SU-DHL-6 (cell line): ENCODE results near the gene TRPM1.

Experiments used
- H2AFZ ChIP-seq: fragments of 200-600 bp; sonication (generic); 2 replicates; pipeline ENCODE4 v1.6.1; 2014; ENCODE audit warnings: low read depth, mild to moderate bottlenecking, moderate library complexity, mixed read lengths, antibody characterized with exemption, low read length; ENCODE audit not compliant: severe bottlenecking
- H3F3A ChIP-seq: fragments of 200-600 bp; shearing (Covaris generic); 2 replicates; pipeline ENCODE4 v1.6.0; 2016; ENCODE audit warnings: antibody characterized with exemption, mild to moderate bottlenecking; ENCODE audit not compliant: insufficient read depth
- H3K27ac ChIP-seq: fragments of 200-600 bp; sonication (generic); 2 replicates; pipeline ENCODE4 v1.5.1; 2016; ENCODE audit warnings: low read depth, mild to moderate bottlenecking, low read length, moderate library complexity, mixed read lengths
- H3K27me3 ChIP-seq: fragments of 200-600 bp; sonication (generic), shearing (Covaris generic); 2 replicates; pipeline ENCODE4 v1.6.0; 2014; ENCODE audit warnings: mild to moderate bottlenecking, low read length
- H3K36me3 ChIP-seq: fragments of 200-600 bp; sonication (generic); 2 replicates; pipeline ENCODE4 v1.6.1; 2014; ENCODE audit warnings: mild to moderate bottlenecking, low read length, mixed read lengths
- H3K4me2 ChIP-seq: fragments of 300-600, 200-600 bp; shearing (Covaris generic), sonication (generic); 2 replicates; pipeline ENCODE4 v1.6.0; 2014; ENCODE audit warnings: low read length, low read depth, mild to moderate bottlenecking; ENCODE audit not compliant: poor library complexity, severe bottlenecking
- H3K4me3 ChIP-seq: fragments of 200-600 bp; sonication (generic); 2 replicates; pipeline ENCODE4 v1.5.1; 2014; ENCODE audit warnings: antibody characterized with exemption, low read length, mild to moderate bottlenecking, mixed read lengths; ENCODE audit not compliant: insufficient read depth, poor library complexity, severe bottlenecking
- H3K79me2 ChIP-seq: fragments of 200-600 bp; sonication (generic); 2 replicates; pipeline ENCODE4 v1.6.1; 2014; ENCODE audit warnings: mild to moderate bottlenecking, low read length, moderate library complexity; ENCODE audit not compliant: insufficient read depth
- H3K9ac ChIP-seq: fragments of 200-600 bp; sonication (generic); 2 replicates; pipeline ENCODE4 v1.7.0; 2014; ENCODE audit warnings: mild to moderate bottlenecking, low read length
- H3K9me2 ChIP-seq: fragments of 200-600 bp; sonication (generic); replicated peaks from 2 replicates; pipeline ENCODE4 v1.6.1; 2014; ENCODE audit warnings: low read length; ENCODE audit not compliant: insufficient read depth
- H3K9me3 ChIP-seq: fragments of 200-600 bp; sonication (generic); 2 replicates; pipeline ENCODE4 v1.6.1; 2014; ENCODE audit warnings: low read length, mixed read lengths; ENCODE audit not compliant: insufficient read depth
- H4K20me1 ChIP-seq: fragments of 200-600 bp; sonication (generic); 2 replicates; pipeline ENCODE4 v1.6.1; 2014; ENCODE audit warnings: low read depth, mild to moderate bottlenecking, antibody characterized with exemption, low read length, moderate library complexity, mixed read lengths
- CTCF ChIP-seq: fragments of 200-600 bp; sonication (generic); IDR thresholded peaks from one replicate; pipeline ENCODE4 v1.5.1; 2017; ENCODE audit warnings: antibody characterized with exemption, mild to moderate bottlenecking, low read length, moderate library complexity; ENCODE audit not compliant: insufficient read depth, poor library complexity, severe bottlenecking
- EZH2phosphoT487 ChIP-seq: fragments of 200-600 bp; sonication (generic), shearing (Covaris generic); conservative IDR thresholded peaks from 2 replicates; pipeline ENCODE4 v1.6.1; 2018; ENCODE audit warnings: mild to moderate bottlenecking, antibody characterized with exemption, low read length, moderate library complexity, mixed read lengths

TRPM1 gene

GRCh38 chr15:31062911-31063310, 38.6 kb downstream of the TRPM1 start:
- Histone ChIP-seq H3K27ac (no peak overlapping the region), H3K9ac (no peak overlapping the region), H3K4me3 (no peak overlapping the region), H3F3A (no peaks in the 10 kb centered on the region), H3K27me3 (no peaks in the 10 kb centered on the region), H3K9me2 (no peaks in the 10 kb centered on the region), H3K9me3 (no peaks in the 10 kb centered on the region), H3K36me3 (no peaks in the 10 kb centered on the region), H3K79me2 (no peaks in the 10 kb centered on the region), H4K20me1 (no peaks in the 10 kb centered on the region), H2AFZ (no peak overlapping the region), H3K4me2 (no peak overlapping the region)
- TF ChIP-seq CTCF (no peak), EZH2phosphoT487 (no peak)

GRCh38 chr15:31062310-31062847, 39.1 kb downstream of the TRPM1 start:
- Histone ChIP-seq H3K9me2 (no peaks in the 10 kb centered on the region), H2AFZ (no peak overlapping the region), H3F3A (no peaks in the 10 kb centered on the region), H3K9me3 (no peaks in the 10 kb centered on the region), H3K27ac (no peak overlapping the region), H3K79me2 (no peaks in the 10 kb centered on the region), H3K4me3 (no peak overlapping the region), H3K36me3 (no peaks in the 10 kb centered on the region), H3K4me2 (no peak overlapping the region), H3K9ac (no peak overlapping the region), H4K20me1 (no peaks in the 10 kb centered on the region), H3K27me3 (no peaks in the 10 kb centered on the region)
- no peak for TF ChIP-seq EZH2phosphoT487
- TF ChIP-seq CTCF, result no peak

GRCh38 chr15:31060429-31061140, 40.9 kb downstream of the TRPM1 start:
- H3K79me2 ChIP-seq, result no peaks in the 10 kb centered on the region
- H3K9me3 ChIP-seq, result no peaks in the 10 kb centered on the region
- H3K9ac ChIP-seq, result no peak overlapping the region
- no peak overlapping the region for H3K27ac ChIP-seq
- no peak overlapping the region for H3K4me2 ChIP-seq
- no peaks in the 10 kb centered on the region for H4K20me1 ChIP-seq
- no peaks in the 10 kb centered on the region for H3K36me3 ChIP-seq
- H3F3A ChIP-seq, result no peaks in the 10 kb centered on the region
- H3K27me3 ChIP-seq, result no peaks in the 10 kb centered on the region
- H2AFZ ChIP-seq, result no peak overlapping the region
- no peak overlapping the region for H3K4me3 ChIP-seq
- no peaks in the 10 kb centered on the region for H3K9me2 ChIP-seq
- no peak for TF ChIP-seq CTCF
- no peak for TF ChIP-seq EZH2phosphoT487
